Measurements from ENCODE around the gene DOC2A.

Gene DOC2A

DNA sequence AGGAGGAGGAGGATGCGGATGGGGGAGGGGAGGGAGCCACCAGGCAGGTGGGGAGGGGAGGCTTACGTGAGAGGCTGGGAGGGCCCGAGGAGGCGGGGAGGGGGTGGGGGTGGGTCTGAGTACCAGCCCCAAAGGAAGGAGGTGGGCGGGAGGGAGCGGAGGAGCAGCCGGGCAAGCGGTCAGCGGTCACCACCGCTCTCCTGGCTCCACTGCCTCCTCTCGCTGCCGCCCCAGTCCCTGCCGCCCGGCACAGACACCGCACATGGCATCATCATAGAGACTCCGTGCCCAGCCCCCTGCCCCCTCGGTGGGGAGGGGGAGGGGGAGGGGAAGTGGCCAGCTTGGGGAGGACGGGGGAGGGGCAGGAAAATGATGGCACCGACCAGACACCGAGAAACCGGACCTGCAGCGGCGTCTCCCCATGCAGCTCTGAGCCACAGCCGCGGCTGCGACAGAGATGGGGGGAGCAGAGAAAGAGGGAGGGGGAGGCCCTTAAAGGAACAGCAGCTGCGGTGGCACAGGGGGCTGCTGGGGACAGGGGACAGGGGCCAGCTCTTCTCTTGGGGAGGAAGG lies 20.1 kb upstream of the DOC2A start, which contains the start of gene TLCD3B:
Gene TLCD3B, minus strand, starts transcription at position 431 of the 573 bp plus-strand sequence. CDS start 744 bp downstream, outside the sequence.
- no peak within 1 kb of the TSS for H3K4me2 ChIP-seq (ENCODE audit: low read length)
- no peaks in the 10 kb centered on the region for H3K9me2 ChIP-seq (replicated peaks; ENCODE audit: control insufficient read depth, low read length)
- H3K9me3 ChIP-seq (ENCODE audit: control insufficient read depth, insufficient read depth, low read length) = no peaks in the 10 kb centered on the region
- H4K20me1 ChIP-seq (ENCODE audit: control insufficient read depth, insufficient read depth, low read depth, low read length) = no peaks in the 10 kb centered on the region
- TF ChIP-seq EZH2phosphoT487 (IDR thresholded peaks at IDR 0.05; ENCODE audit: borderline replicate concordance, low read length) = no peak
- TF ChIP-seq, protein P1, sequence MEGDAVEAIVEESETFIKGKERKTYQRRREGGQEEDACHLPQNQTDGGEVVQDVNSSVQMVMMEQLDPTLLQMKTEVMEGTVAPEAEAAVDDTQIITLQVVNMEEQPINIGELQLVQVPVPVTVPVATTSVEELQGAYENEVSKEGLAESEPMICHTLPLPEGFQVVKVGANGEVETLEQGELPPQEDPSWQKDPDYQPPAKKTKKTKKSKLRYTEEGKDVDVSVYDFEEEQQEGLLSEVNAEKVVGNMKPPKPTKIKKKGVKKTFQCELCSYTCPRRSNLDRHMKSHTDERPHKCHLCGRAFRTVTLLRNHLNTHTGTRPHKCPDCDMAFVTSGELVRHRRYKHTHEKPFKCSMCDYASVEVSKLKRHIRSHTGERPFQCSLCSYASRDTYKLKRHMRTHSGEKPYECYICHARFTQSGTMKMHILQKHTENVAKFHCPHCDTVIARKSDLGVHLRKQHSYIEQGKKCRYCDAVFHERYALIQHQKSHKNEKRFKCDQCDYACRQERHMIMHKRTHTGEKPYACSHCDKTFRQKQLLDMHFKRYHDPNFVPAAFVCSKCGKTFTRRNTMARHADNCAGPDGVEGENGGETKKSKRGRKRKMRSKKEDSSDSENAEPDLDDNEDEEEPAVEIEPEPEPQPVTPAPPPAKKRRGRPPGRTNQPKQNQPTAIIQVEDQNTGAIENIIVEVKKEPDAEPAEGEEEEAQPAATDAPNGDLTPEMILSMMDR (IDR thresholded peaks at IDR 0.05; ENCODE audit: low read depth, low read length, poor library complexity, severe bottlenecking) = no peak
- H3K27me3 ChIP-seq (ENCODE audit: control insufficient read depth, low read length) = peaks cover 40% of the 10 kb centered on the region
- no peaks in the 10 kb centered on the region for H3K36me3 ChIP-seq (ENCODE audit: control insufficient read depth, low read length)
- H3K27ac ChIP-seq (ENCODE audit: low read depth, low read length) = no peak within 1 kb of the TSS
- 0 out of 2 replicates have a peak, but pooled peaks cover 3% of the 10 kb centered on the region for H3K4me1 ChIP-seq (ENCODE audit: control insufficient read depth, low read length)
- no peaks in the 10 kb centered on the region for H3F3A ChIP-seq (ENCODE audit: control insufficient read depth, insufficient read depth)
- no peaks in the 10 kb centered on the region for H3K79me2 ChIP-seq (ENCODE audit: control insufficient read depth, low read length)
- no peak within 1 kb of the TSS for H3K4me3 ChIP-seq (ENCODE audit: low read length)

DNA sequence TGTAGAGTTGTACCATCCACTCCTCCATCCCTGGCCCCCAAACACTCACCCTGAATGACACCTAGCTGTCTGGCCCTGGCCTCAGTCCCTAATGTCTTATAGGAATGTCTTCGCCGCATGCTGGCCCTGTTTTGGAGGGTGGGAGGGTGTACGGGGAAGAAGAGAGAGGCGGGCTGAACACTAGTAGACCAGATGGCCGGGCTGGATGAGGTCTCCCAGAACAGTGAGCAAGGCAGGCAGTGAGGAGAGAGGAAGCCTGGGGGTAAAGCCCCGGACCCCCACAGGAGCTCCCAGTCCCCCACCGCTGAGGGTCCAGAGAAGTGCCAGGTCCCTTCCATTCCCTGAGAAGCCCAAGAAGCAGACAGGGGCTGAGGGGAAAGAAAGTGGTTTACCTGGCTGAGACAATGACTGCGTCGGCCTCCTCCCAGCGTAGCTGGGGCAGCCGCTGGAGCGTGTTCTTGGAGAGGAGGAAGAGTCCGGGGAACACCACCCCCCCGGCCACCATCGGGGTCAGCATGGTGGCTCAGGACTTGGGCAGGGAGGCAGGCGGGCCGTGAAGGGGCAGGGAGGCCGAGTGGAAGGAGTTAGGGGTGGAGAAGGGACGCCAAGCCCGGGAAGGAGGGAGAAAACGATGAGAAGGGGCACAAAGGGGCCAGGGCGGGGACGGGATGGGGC lies 19.3 kb upstream of the DOC2A start:
- Histone ChIP-seq H3K9me2 (replicated peaks; ENCODE audit: control insufficient read depth, low read length) (no peaks in the 10 kb centered on the region), H3K27me3 (ENCODE audit: control insufficient read depth, low read length) (peaks cover 42% of the 10 kb centered on the region), H4K20me1 (ENCODE audit: control insufficient read depth, insufficient read depth, low read depth, low read length) (no peaks in the 10 kb centered on the region), H3K79me2 (ENCODE audit: control insufficient read depth, low read length) (no peaks in the 10 kb centered on the region), H3K27ac (ENCODE audit: low read depth, low read length) (no peak overlapping the region), H3K4me1 (ENCODE audit: control insufficient read depth, low read length) (0 out of 2 replicates have a peak, but pooled peaks cover 3% of the 10 kb centered on the region), H3K4me2 (ENCODE audit: low read length) (no peak overlapping the region), H3K36me3 (ENCODE audit: control insufficient read depth, low read length) (no peaks in the 10 kb centered on the region), H3F3A (ENCODE audit: control insufficient read depth, insufficient read depth) (no peaks in the 10 kb centered on the region), H3K4me3 (ENCODE audit: low read length) (no peak overlapping the region), H3K9me3 (ENCODE audit: control insufficient read depth, insufficient read depth, low read length) (no peaks in the 10 kb centered on the region)
- no peak for TF ChIP-seq EZH2phosphoT487 (IDR thresholded peaks at IDR 0.05; ENCODE audit: borderline replicate concordance, low read length)
- TF ChIP-seq, protein P1 (IDR thresholded peaks at IDR 0.05; ENCODE audit: low read depth, low read length, poor library complexity, severe bottlenecking) = no peak

DNA sequence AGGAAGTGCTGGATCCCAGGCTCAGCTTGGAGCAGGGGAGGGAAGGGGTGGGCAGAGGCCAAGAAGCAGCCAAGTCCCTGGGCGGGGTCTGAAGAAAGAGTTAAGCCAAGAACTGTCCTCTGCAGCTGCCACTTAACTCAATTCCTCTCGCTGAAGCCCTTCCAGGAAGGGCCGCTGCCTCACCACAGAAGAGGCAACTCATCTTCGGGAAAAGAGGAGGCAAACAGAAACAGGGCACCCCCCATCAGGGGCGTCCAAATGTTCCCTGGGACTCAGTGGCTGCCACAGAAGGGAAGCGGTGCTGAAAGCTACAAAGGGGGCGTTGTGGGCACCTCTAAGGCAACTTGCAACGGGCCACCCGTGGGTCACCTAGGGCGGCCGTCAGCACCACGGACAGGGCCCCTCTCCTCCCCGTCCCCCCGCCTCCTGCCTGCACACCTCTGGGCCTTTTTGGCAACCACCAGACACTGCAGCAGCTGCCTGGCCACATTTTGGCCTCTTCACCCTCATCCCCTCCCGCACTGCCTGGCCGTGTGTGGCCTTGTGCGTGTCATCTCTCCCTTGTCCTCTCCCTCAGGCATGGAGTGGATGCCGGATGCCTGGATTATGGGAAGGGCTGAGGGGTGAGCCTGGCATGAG lies 17.7 kb upstream of the DOC2A start:
- Histone ChIP-seq H3K36me3 (ENCODE audit: control insufficient read depth, low read length) (no peaks in the 10 kb centered on the region), H3K9me2 (replicated peaks; ENCODE audit: control insufficient read depth, low read length) (no peaks in the 10 kb centered on the region), H3K79me2 (ENCODE audit: control insufficient read depth, low read length) (no peaks in the 10 kb centered on the region), H3K4me2 (ENCODE audit: low read length) (no peak overlapping the region), H3K27me3 (ENCODE audit: control insufficient read depth, low read length) (peaks cover 43% of the 10 kb centered on the region), H3K9me3 (ENCODE audit: control insufficient read depth, insufficient read depth, low read length) (no peaks in the 10 kb centered on the region), H3K27ac (ENCODE audit: low read depth, low read length) (no peak overlapping the region), H3F3A (ENCODE audit: control insufficient read depth, insufficient read depth) (no peaks in the 10 kb centered on the region), H3K4me3 (ENCODE audit: low read length) (no peak overlapping the region), H3K4me1 (ENCODE audit: control insufficient read depth, low read length) (0 out of 2 replicates have a peak, but pooled peaks cover 3% of the 10 kb centered on the region), H4K20me1 (ENCODE audit: control insufficient read depth, insufficient read depth, low read depth, low read length) (no peaks in the 10 kb centered on the region)
- no peak for TF ChIP-seq EZH2phosphoT487 (IDR thresholded peaks at IDR 0.05; ENCODE audit: borderline replicate concordance, low read length)
- TF ChIP-seq, protein P1 (IDR thresholded peaks at IDR 0.05; ENCODE audit: low read depth, low read length, poor library complexity, severe bottlenecking) = no peak
